Stomach (tissue), 4 donors: ENCODE measurements around the gene ABCA13.

Experiments used
- CTCF ChIP-seq, 7 experiments: fragments of 450-650 bp in 4 of 7; fragments of 200-600 bp in 3 of 7; sonication (generic) in 3 of 7; IDR thresholded peaks; one replicate each; pipeline ENCODE4 v1.5.1; 2016 to 2019; ENCODE audit warnings: antibody characterized with exemption in 7 of 7, control low read depth in 2 of 7, mild to moderate bottlenecking in 1 of 7
- EP300 ChIP-seq: sonication (generic); formaldehyde crosslinking; IDR thresholded peaks from one replicate; pipeline ENCODE4 v1.6.1; 2017; ENCODE audit warnings: antibody characterized with exemption
- POLR2A ChIP-seq, 4 donors: fragments of 450-650 bp; IDR thresholded peaks; one replicate each; pipeline ENCODE4 v1.6.1; 2016; ENCODE audit warnings: antibody characterized with exemption in 4 of 4, control low read depth in 2 of 4, mild to moderate bottlenecking in 1 of 4, moderate library complexity in 1 of 4
- POLR2AphosphoS5 ChIP-seq, 3 donors: sonication (generic); formaldehyde crosslinking; IDR thresholded peaks; one replicate each; pipeline ENCODE4 v1.6.1; 2016; ENCODE audit warnings: antibody characterized with exemption in 3 of 3

- TF ChIP-seq POLR2A (IDR thresholded peaks at IDR 0.05) (no peak), CTCF (IDR thresholded peaks at IDR 0.05) (no peak), POLR2AphosphoS5 (IDR thresholded peaks at IDR 0.05) (no peak), EP300 (no peak)
These were observed 129.9 kb downstream of the ABCA13 start for GRCh38 chr7:48301201-48301600.
